ENCODE results near the gene PPHLN1. TPM values are rescaled to one million over a fixed set of nuclear protein-coding genes. Genes with fewer than 3 reads are reported as not detected.

The PPHLN1 gene
- 91.5 and 96.4 TPM in 2 replicates for total RNA-seq

GRCh38 chr12:42325653-42326474 lies at the start of gene PPHLN1, which contains the start of gene ZCRB1:
Gene PPHLN1, plus strand, starts transcription at chr12:42326167. Its CDS starts 9,736 bp downstream, at chr12:42335903.
Gene ZCRB1, minus strand, starts transcription at chr12:42326094. Its CDS starts 1,992 bp downstream, at chr12:42324102.
- Mint-ChIP-seq H3K9me3 (no peaks in the 10 kb centered on the region), H3K4me1 (ENCODE audit: low read depth) (peaks cover 29% of the 10 kb centered on the region), H3K36me3 (ENCODE audit: low read depth) (peaks cover 27% of the 10 kb centered on the region), H3K27me3 (ENCODE audit: low read depth) (no peaks in the 10 kb centered on the region), H3K27ac (peak within 1 kb of the TSS; percentile 97), H3K4me3 (ENCODE audit: low read depth) (peak within 1 kb of the TSS; percentile 98)
- peak; percentile 77 for DNase-seq (ENCODE audit: low spot score)
- intact Hi-C loops (cut with micrococcal nuclease), result loop anchor here (1.0 to 10.0 kb wide), 4 partner anchors 36 to 231 kb away; partner anchors contain the start of gene GXYLT1

- no peak for DNase-seq (ENCODE audit: low spot score)
- Mint-ChIP-seq H3K27me3 (ENCODE audit: low read depth) (peaks cover 2% of the 10 kb centered on the region), H3K4me3 (ENCODE audit: low read depth) (no peak overlapping the region), H3K36me3 (ENCODE audit: low read depth) (no peaks in the 10 kb centered on the region), H3K4me1 (ENCODE audit: low read depth) (no peaks in the 10 kb centered on the region), H3K27ac (no peak overlapping the region), H3K9me3 (no peaks in the 10 kb centered on the region)
- intact Hi-C loops (cut with micrococcal nuclease), result no loop called here
Observed at GRCh38 chr12:42277396-42278127, 48.4 kb upstream of the PPHLN1 start.

- intact Hi-C loops (cut with micrococcal nuclease), result no loop called here
- H3K36me3 Mint-ChIP-seq (ENCODE audit: low read depth), result no peaks in the 10 kb centered on the region
- DNase-seq (ENCODE audit: low spot score), result no peak
- no peak overlapping the region for H3K4me3 Mint-ChIP-seq (ENCODE audit: low read depth)
- peaks cover 2% of the 10 kb centered on the region for H3K27me3 Mint-ChIP-seq (ENCODE audit: low read depth)
- no peaks in the 10 kb centered on the region for H3K9me3 Mint-ChIP-seq
- no peaks in the 10 kb centered on the region for H3K4me1 Mint-ChIP-seq (ENCODE audit: low read depth)
- H3K27ac Mint-ChIP-seq, result no peak overlapping the region
Observed at GRCh38 chr12:42278128-42278510, 47.8 kb upstream of the PPHLN1 start.

- H3K27ac Mint-ChIP-seq, result no peak overlapping the region
- no peak overlapping the region for H3K4me3 Mint-ChIP-seq (ENCODE audit: low read depth)
- H3K27me3 Mint-ChIP-seq (ENCODE audit: low read depth), result peaks cover 4% of the 10 kb centered on the region
- no peaks in the 10 kb centered on the region for H3K9me3 Mint-ChIP-seq
- no peak for DNase-seq (ENCODE audit: low spot score)
- no peaks in the 10 kb centered on the region for H3K4me1 Mint-ChIP-seq (ENCODE audit: low read depth)
- H3K36me3 Mint-ChIP-seq (ENCODE audit: low read depth), result no peaks in the 10 kb centered on the region
- intact Hi-C loops (cut with micrococcal nuclease), result no loop called here
Observed at GRCh38 chr12:42281278-42281677, 44.7 kb upstream of the PPHLN1 start.

GRCh38 chr12:42281844-42282243 lies 44.1 kb upstream of the PPHLN1 start:
- Mint-ChIP-seq H3K4me3 (ENCODE audit: low read depth) (no peak overlapping the region), H3K27me3 (ENCODE audit: low read depth) (peaks cover 4% of the 10 kb centered on the region), H3K4me1 (ENCODE audit: low read depth) (no peaks in the 10 kb centered on the region), H3K27ac (no peak overlapping the region), H3K36me3 (ENCODE audit: low read depth) (no peaks in the 10 kb centered on the region), H3K9me3 (no peaks in the 10 kb centered on the region)
- intact Hi-C loops (cut with micrococcal nuclease), result no loop called here
- DNase-seq (ENCODE audit: low spot score), result no peak

GRCh38 chr12:42282294-42282693 lies 43.7 kb upstream of the PPHLN1 start:
- H3K4me1 Mint-ChIP-seq (ENCODE audit: low read depth), result no peaks in the 10 kb centered on the region
- H3K36me3 Mint-ChIP-seq (ENCODE audit: low read depth), result no peaks in the 10 kb centered on the region
- no peak overlapping the region for H3K4me3 Mint-ChIP-seq (ENCODE audit: low read depth)
- H3K9me3 Mint-ChIP-seq, result no peaks in the 10 kb centered on the region
- no peak for DNase-seq (ENCODE audit: low spot score)
- peaks cover 2% of the 10 kb centered on the region for H3K27me3 Mint-ChIP-seq (ENCODE audit: low read depth)
- intact Hi-C loops (cut with micrococcal nuclease), result no loop called here
- no peak overlapping the region for H3K27ac Mint-ChIP-seq

GRCh38 chr12:42283739-42284138 lies 42.2 kb upstream of the PPHLN1 start:
- Mint-ChIP-seq H3K4me3 (ENCODE audit: low read depth) (no peak overlapping the region), H3K9me3 (no peaks in the 10 kb centered on the region), H3K36me3 (ENCODE audit: low read depth) (no peaks in the 10 kb centered on the region), H3K27me3 (ENCODE audit: low read depth) (peaks cover 2% of the 10 kb centered on the region), H3K4me1 (ENCODE audit: low read depth) (no peaks in the 10 kb centered on the region), H3K27ac (no peak overlapping the region)
- DNase-seq (ENCODE audit: low spot score), result no peak
- intact Hi-C loops (cut with micrococcal nuclease), result no loop called here

GRCh38 chr12:42284157-42284556 lies 41.8 kb upstream of the PPHLN1 start:
- no peaks in the 10 kb centered on the region for H3K36me3 Mint-ChIP-seq (ENCODE audit: low read depth)
- DNase-seq (ENCODE audit: low spot score), result no peak
- H3K27ac Mint-ChIP-seq, result no peak overlapping the region
- intact Hi-C loops (cut with micrococcal nuclease), result no loop called here
- peaks cover 2% of the 10 kb centered on the region for H3K27me3 Mint-ChIP-seq (ENCODE audit: low read depth)
- H3K4me1 Mint-ChIP-seq (ENCODE audit: low read depth), result no peaks in the 10 kb centered on the region
- no peaks in the 10 kb centered on the region for H3K9me3 Mint-ChIP-seq
- no peak overlapping the region for H3K4me3 Mint-ChIP-seq (ENCODE audit: low read depth)

- no peaks in the 10 kb centered on the region for H3K36me3 Mint-ChIP-seq (ENCODE audit: low read depth)
- no peak for DNase-seq (ENCODE audit: low spot score)
- no peaks in the 10 kb centered on the region for H3K9me3 Mint-ChIP-seq
- intact Hi-C loops (cut with micrococcal nuclease), result no loop called here
- H3K27ac Mint-ChIP-seq, result no peak overlapping the region
- H3K4me1 Mint-ChIP-seq (ENCODE audit: low read depth), result no peaks in the 10 kb centered on the region
- H3K4me3 Mint-ChIP-seq (ENCODE audit: low read depth), result no peak overlapping the region
- H3K27me3 Mint-ChIP-seq (ENCODE audit: low read depth), result peaks cover 2% of the 10 kb centered on the region
Observed at GRCh38 chr12:42284876-42285275, 41.1 kb upstream of the PPHLN1 start.

GRCh38 chr12:42285431-42285830 lies 40.5 kb upstream of the PPHLN1 start:
- no peak for DNase-seq (ENCODE audit: low spot score)
- no peaks in the 10 kb centered on the region for H3K4me1 Mint-ChIP-seq (ENCODE audit: low read depth)
- intact Hi-C loops (cut with micrococcal nuclease), result no loop called here
- no peak overlapping the region for H3K4me3 Mint-ChIP-seq (ENCODE audit: low read depth)
- H3K27ac Mint-ChIP-seq, result no peak overlapping the region
- H3K27me3 Mint-ChIP-seq (ENCODE audit: low read depth), result peaks cover 2% of the 10 kb centered on the region
- H3K9me3 Mint-ChIP-seq, result no peaks in the 10 kb centered on the region
- H3K36me3 Mint-ChIP-seq (ENCODE audit: low read depth), result no peaks in the 10 kb centered on the region

GRCh38 chr12:42286741-42287140 lies 39.2 kb upstream of the PPHLN1 start:
- Mint-ChIP-seq H3K27me3 (ENCODE audit: low read depth) (peaks cover 2% of the 10 kb centered on the region), H3K27ac (no peak overlapping the region), H3K9me3 (no peaks in the 10 kb centered on the region), H3K36me3 (ENCODE audit: low read depth) (no peaks in the 10 kb centered on the region), H3K4me3 (ENCODE audit: low read depth) (no peak overlapping the region), H3K4me1 (ENCODE audit: low read depth) (no peaks in the 10 kb centered on the region)
- intact Hi-C loops (cut with micrococcal nuclease), result no loop called here
- no peak for DNase-seq (ENCODE audit: low spot score)

GRCh38 chr12:42288544-42288943 lies 37.4 kb upstream of the PPHLN1 start:
- DNase-seq (ENCODE audit: low spot score), result no peak
- H3K27ac Mint-ChIP-seq, result no peak overlapping the region
- H3K4me1 Mint-ChIP-seq (ENCODE audit: low read depth), result no peaks in the 10 kb centered on the region
- H3K4me3 Mint-ChIP-seq (ENCODE audit: low read depth), result no peak overlapping the region
- no peaks in the 10 kb centered on the region for H3K9me3 Mint-ChIP-seq
- intact Hi-C loops (cut with micrococcal nuclease), result no loop called here
- H3K27me3 Mint-ChIP-seq (ENCODE audit: low read depth), result peaks cover 2% of the 10 kb centered on the region
- no peaks in the 10 kb centered on the region for H3K36me3 Mint-ChIP-seq (ENCODE audit: low read depth)

GRCh38 chr12:42291680-42292079 lies 34.3 kb upstream of the PPHLN1 start:
- H3K4me1 Mint-ChIP-seq (ENCODE audit: low read depth), result no peaks in the 10 kb centered on the region
- no peaks in the 10 kb centered on the region for H3K27me3 Mint-ChIP-seq (ENCODE audit: low read depth)
- intact Hi-C loops (cut with micrococcal nuclease), result no loop called here
- H3K9me3 Mint-ChIP-seq, result no peaks in the 10 kb centered on the region
- H3K27ac Mint-ChIP-seq, result no peak overlapping the region
- DNase-seq (ENCODE audit: low spot score), result no peak
- no peak overlapping the region for H3K4me3 Mint-ChIP-seq (ENCODE audit: low read depth)
- H3K36me3 Mint-ChIP-seq (ENCODE audit: low read depth), result no peaks in the 10 kb centered on the region
